DND-41 (cell line): ENCODE results near the gene PACS1.

Experiments used
- ATAC-seq: fragments of 200-7000 bp; cut with Tn5 transposase; 3 replicates; pipeline ENCODE4 v1.9.1; 2021; ENCODE audit warnings: low read depth; ENCODE audit not compliant: insufficient read depth
- DNase-seq: peaks from one replicate; pipeline ENCODE4 v3.0.0-alpha.2; 2020
- H2AFZ ChIP-seq: 2 replicates; pipeline ENCODE4 v1.6.0; 2012; ENCODE audit warnings: low read depth, low read length
- H3K27ac ChIP-seq: 2 replicates; pipeline ENCODE4 v1.5.1; 2012; ENCODE audit warnings: low read length, inconsistent platforms
- H3K27me3 ChIP-seq: fragments of 200-600 bp; sonication (generic); 2 replicates; pipeline ENCODE4 v1.6.0; 2012; ENCODE audit warnings: low read length, mild to moderate bottlenecking, inconsistent platforms; ENCODE audit not compliant: insufficient read depth, poor library complexity
- H3K36me3 ChIP-seq: 2 replicates; pipeline ENCODE4 v1.5.1; 2012; ENCODE audit warnings: low read length, inconsistent platforms; ENCODE audit not compliant: insufficient read depth
- H3K4me1 ChIP-seq: 2 replicates; pipeline ENCODE4 v1.5.1; 2012; ENCODE audit warnings: mild to moderate bottlenecking, low read length; ENCODE audit not compliant: insufficient read depth
- H3K4me2 ChIP-seq: 2 replicates; pipeline ENCODE4 v1.6.0; 2012; ENCODE audit warnings: mild to moderate bottlenecking, moderate library complexity, low read length, inconsistent platforms; ENCODE audit not compliant: insufficient read depth
- H3K4me3 ChIP-seq, 2 experiments: fragments of 200-600 bp in 1 of 2; shearing (Covaris generic) in 1 of 2; 2 replicates each; pipeline ENCODE4 v1.5.1; 2012 to 2016; ENCODE audit warnings: inconsistent platforms in 2 of 2, low read length in 2 of 2, mild to moderate bottlenecking in 2 of 2, low read depth in 1 of 2, moderate library complexity in 1 of 2
- H3K79me2 ChIP-seq: 2 replicates; pipeline ENCODE4 v1.6.0; 2012; ENCODE audit warnings: low read length, inconsistent platforms; ENCODE audit not compliant: insufficient read depth
- H3K9ac ChIP-seq: 2 replicates; pipeline ENCODE4 v1.6.0; 2012; ENCODE audit warnings: low read depth, mild to moderate bottlenecking, inconsistent platforms, low read length, moderate library complexity
- H3K9me3 ChIP-seq: 2 replicates; pipeline ENCODE4 v1.5.1; 2012; ENCODE audit warnings: low read length, moderate library complexity, mild to moderate bottlenecking, inconsistent platforms; ENCODE audit not compliant: insufficient read depth, severe bottlenecking
- H4K20me1 ChIP-seq: 2 replicates; pipeline ENCODE4 v1.6.0; 2012; ENCODE audit warnings: low read length; ENCODE audit not compliant: insufficient read depth
- EZH2 ChIP-seq: IDR thresholded peaks from 3 replicates; pipeline ENCODE4 v1.6.1; 2012; ENCODE audit warnings: borderline replicate concordance, low read depth, mild to moderate bottlenecking, moderate library complexity, low read length, inconsistent platforms; ENCODE audit not compliant: severe bottlenecking
- TF ChIP-seq, protein P1 (sequence below): IDR thresholded peaks from 2 replicates; pipeline ENCODE4 v1.5.1; 2012; ENCODE audit warnings: borderline replicate concordance, low read length, moderate library complexity, mild to moderate bottlenecking; ENCODE audit not compliant: poor library complexity, severe bottlenecking; ENCODE audit errors: extremely low read depth

PACS1 gene

DNA sequence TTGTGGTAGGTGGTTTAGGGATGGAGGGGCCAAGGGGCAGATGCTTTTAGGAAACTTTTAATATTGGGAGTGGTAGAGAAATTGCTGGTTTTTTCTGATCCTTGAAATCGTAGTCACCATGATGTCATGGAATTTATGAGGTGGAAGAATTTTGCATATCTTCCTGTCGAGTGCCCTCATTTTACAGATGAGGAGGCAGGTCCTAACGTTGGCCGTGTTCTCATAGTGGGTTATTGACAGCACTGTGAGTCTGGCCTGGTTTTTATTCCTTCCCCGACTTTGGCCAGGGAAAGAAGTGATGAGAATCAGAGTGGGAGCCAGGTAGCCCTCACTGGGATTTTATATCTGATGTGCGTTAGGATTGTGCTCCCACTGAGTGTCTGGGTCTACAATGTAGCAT is 8.8 kb upstream of the PACS1 start:
- Histone ChIP-seq H3K4me1 (no peaks in the 10 kb centered on the region), H3K79me2 (peaks cover 40% of the 10 kb centered on the region), H4K20me1 (peaks cover 16% of the 10 kb centered on the region; the same call in 1 of the 2 replicates), H3K4me2 (no peak overlapping the region), H3K27ac (no peak overlapping the region), H3K36me3 (peaks cover 97% of the 10 kb centered on the region), H3K4me3 (no peak overlapping the region), H2AFZ (no peak overlapping the region), H3K9me3 (no peaks in the 10 kb centered on the region), H3K9ac (no peak overlapping the region), H3K27me3 (no peaks in the 10 kb centered on the region)
- ATAC-seq = no peak
- TF ChIP-seq EZH2 = no peak
- TF ChIP-seq, protein P1, sequence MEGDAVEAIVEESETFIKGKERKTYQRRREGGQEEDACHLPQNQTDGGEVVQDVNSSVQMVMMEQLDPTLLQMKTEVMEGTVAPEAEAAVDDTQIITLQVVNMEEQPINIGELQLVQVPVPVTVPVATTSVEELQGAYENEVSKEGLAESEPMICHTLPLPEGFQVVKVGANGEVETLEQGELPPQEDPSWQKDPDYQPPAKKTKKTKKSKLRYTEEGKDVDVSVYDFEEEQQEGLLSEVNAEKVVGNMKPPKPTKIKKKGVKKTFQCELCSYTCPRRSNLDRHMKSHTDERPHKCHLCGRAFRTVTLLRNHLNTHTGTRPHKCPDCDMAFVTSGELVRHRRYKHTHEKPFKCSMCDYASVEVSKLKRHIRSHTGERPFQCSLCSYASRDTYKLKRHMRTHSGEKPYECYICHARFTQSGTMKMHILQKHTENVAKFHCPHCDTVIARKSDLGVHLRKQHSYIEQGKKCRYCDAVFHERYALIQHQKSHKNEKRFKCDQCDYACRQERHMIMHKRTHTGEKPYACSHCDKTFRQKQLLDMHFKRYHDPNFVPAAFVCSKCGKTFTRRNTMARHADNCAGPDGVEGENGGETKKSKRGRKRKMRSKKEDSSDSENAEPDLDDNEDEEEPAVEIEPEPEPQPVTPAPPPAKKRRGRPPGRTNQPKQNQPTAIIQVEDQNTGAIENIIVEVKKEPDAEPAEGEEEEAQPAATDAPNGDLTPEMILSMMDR = no peak
- no peak for DNase-seq

DNA sequence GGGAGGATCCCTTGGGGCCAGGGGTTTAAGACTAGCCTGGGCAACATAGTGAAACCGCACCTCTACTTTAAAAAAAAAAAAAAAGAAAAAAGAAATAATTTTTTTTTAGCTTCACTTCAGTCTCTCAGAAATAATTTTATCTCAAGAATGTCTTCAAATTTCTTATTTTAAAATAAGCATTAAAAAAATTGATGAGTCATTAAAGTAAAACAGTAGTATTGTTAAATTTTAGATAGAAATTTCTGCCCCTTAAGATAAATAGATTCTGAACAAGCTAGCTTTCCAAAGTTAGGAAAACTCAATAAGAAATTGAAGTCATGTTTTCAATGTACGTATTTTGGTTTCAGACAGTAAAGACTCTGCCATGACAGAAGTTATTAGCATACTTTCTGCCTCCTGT is 7.7 kb upstream of the PACS1 start:
- Histone ChIP-seq H3K79me2 (peaks cover 37% of the 10 kb centered on the region), H3K36me3 (peaks cover 97% of the 10 kb centered on the region), H3K9ac (no peak overlapping the region), H3K4me2 (no peak overlapping the region), H4K20me1 (peaks cover 22% of the 10 kb centered on the region; the same call in 1 of the 2 replicates), H3K27ac (no peak overlapping the region), H2AFZ (no peak overlapping the region), H3K4me3 (no peak overlapping the region), H3K4me1 (no peaks in the 10 kb centered on the region), H3K27me3 (no peaks in the 10 kb centered on the region), H3K9me3 (no peaks in the 10 kb centered on the region)
- TF ChIP-seq, protein P1 = no peak
- TF ChIP-seq EZH2 = no peak
- ATAC-seq = no peak
- DNase-seq = no peak

DNA sequence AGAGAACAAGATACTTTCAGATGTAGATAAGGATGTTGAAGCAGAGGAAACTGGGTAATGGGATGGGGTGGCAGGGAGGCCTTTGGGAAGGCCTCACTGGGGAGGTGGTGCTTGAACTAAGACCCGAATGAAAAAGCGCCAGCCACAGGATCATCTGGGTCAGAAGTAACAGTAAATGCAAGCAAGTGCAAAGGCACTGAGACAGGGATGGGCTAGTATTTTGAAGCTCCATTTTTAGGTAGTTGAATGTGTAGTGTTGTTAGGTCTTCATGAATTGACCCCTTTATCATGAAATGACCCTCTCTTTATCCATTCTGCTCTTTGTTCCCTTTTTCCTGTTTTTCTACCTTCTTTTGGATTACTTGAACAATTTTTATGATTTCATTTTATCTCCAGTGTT is 6.2 kb upstream of the PACS1 start:
- no peak for DNase-seq
- no peak for ATAC-seq

More for the DNA sequence above, 6.2 kb upstream of the PACS1 start:
- Histone ChIP-seq H3K4me1 (no peaks in the 10 kb centered on the region), H2AFZ (no peak overlapping the region), H3K27ac (no peak overlapping the region), H3K27me3 (no peaks in the 10 kb centered on the region), H3K9ac (no peak overlapping the region), H3K79me2 (peaks cover 33% of the 10 kb centered on the region; the same call in 1 of the 2 replicates), H3K4me3 (no peak overlapping the region), H3K4me2 (no peak overlapping the region), H3K36me3 (peaks cover 99% of the 10 kb centered on the region), H3K9me3 (no peaks in the 10 kb centered on the region), H4K20me1 (peaks cover 29% of the 10 kb centered on the region; the same call in 1 of the 2 replicates)
- TF ChIP-seq, protein P1 = no peak
- TF ChIP-seq EZH2 = no peak
